Skeletal muscle cell (primary cell): ENCODE measurements around the gene PFN2.
"Not testable (repeated sequence)": the region's sequence is repeated elsewhere in the genome, so short reads cannot be mapped to it uniquely, and the experiment has no call there.

ENCODE experiments used
- DNase-seq: peaks from one replicate; pipeline ENCODE4 v3.0.0-alpha.2; 2010; ENCODE audit warnings: low read depth
- H3K4me3 ChIP-seq: 2 replicates; pipeline ENCODE4 v1.5.1; 2011; ENCODE audit warnings: low read depth, mild to moderate bottlenecking, control low read depth, low read length, moderate library complexity

The PFN2 gene

DNA sequence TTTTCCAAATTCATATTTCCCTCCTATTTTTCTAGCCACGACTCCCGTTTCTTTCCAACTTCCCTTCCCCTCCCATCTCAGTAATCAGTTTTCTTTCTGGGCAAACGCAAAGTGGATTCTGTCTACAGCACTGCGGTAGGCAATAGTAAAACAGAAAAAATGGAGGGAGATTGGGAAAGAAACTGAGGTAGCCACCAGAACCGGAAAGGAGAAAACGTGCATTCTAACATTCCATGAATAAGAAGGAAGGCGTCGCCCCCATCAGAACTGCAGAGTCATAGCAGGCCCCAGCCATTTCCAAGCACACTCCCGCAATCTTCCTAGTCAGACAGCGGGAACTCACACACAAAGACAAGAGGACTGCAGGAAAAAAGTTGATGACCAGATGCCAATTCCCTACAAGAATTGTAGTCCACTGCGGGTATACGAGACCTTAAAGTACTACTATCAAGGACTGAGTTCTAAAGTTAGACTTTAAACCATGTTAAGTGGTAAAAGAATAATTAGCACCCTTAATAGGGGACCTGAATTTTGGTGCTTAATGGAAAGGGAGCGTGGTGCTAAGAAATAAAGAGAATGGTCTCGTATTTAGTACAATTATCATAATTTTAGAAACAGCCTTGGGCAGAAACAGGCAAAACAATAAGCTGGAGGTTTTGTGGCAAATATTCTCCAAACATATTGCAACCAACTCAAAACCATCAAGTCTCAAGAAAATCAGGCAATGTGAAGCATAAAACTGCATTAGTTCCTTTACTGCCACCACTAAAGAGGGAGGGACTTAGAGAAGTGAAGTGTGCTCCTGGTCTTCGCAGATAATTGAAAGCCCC, 1.4 kb downstream of the PFN2 start:
- peak; percentile 66 for DNase-seq
- H3K4me3 ChIP-seq, result peak overlapping the region; percentile 90

DNA sequence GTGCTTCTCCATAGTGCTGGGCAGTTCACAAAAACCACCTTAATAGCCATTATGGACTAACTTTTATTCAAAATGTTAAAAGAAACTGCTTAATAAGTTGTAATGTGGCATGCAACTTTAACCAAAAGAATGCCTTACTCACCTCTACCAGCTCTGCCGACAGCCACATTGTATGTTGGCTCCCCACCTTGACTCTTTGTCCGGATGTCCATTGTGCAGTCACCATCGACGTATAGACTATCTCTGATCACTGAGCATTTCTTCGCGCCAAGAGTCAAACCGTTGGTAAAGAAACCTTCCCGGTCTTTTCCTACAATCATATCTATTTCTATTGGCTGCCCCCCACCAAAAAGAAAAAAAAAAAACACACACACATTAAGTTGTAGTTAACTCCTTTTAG, 2.5 kb downstream of the PFN2 start:
- DNase-seq, result no peak
- H3K4me3 ChIP-seq, result peak overlapping the region; percentile 90

DNA sequence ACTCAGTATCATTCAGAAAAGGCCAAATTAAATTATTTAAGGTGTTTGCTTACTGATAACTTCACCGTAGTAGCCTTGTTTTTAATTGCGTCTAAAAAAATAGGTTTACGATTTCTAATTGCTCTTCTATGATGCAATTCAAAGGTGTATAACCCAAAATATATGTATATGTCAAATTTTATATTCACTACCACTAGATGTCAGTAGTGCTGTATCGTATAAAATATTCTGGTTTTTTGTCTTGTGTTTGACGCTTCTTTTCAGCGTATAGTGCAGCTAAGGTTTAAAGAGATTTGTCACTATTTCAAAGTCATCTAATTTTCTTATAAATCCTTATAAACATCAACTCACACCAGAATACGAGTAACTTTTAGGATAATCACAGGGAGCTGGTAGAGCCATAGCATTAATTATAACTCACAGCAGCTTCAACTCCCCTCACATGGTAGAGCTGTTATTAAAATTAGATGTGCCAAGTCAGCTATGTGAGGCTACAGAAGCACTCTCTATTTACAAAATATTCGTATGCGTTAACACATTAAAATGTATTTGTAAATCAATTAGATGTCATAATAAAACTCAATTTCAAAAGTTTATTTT, 3.5 kb downstream of the PFN2 start:
- no peak for DNase-seq
- peak overlapping the region; percentile 90 for H3K4me3 ChIP-seq

DNA sequence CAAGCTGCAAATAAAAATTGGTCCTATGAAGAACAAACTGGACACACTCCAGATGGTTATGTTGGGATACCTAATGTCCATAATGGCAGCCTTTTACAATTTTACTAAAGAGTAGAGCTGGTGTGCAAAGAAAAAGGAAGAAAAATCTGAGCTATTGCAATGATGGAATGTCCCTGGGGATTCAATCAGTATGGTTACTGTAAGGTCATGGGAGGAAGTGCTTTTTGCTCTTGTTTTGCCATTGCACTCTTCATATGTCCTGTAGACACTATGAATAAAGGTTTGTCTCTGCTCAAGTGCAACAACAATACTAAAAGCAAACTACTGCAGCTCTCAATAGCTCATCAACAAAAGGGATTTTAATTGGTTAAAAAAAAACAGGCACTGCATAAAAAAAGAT, 5.4 kb downstream of the PFN2 start:
- H3K4me3 ChIP-seq, result no peak overlapping the region

DNA sequence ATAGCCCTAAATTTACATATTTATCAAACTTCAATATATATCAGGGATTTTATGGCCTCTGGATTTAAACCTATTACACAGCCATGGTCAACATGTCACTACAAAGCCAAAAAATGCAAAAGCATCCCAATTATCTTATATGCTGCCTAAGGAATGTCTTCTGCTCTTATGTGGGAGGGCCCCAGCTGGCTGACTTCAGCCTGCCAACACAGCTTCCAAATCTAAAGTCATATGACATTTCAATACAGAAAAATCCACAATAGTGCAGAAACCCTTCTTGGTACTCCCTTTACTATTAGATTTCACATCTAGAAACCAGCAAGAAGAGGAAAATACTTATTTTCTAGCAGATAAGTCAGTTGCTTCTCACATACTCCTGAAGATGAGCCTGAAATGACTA, 6.4 kb downstream of the PFN2 start:
- no peak overlapping the region for H3K4me3 ChIP-seq
- no peak for DNase-seq

More for the DNA sequence above, 5.4 kb downstream of the PFN2 start:
- no peak for DNase-seq

DNA sequence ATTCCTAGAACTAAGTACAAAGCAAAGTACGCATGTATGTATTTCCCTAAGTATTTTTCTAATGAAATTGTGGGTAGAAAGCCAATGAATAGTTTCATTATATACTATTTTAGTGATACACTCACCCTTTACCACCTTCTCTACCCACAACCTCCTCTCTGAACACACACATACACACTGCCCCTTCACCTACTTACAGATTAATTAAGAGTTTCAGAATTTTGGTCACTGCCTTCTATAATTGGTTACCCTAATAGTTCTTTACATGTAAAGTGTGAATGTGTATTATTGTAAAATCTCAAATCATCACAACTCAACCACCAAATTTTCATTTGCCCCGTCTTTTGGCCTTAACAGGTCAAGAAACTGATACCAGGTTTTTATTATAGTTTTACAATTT, 7.2 kb downstream of the PFN2 start:
- H3K4me3 ChIP-seq, result no peak overlapping the region
- no peak for DNase-seq

DNA sequence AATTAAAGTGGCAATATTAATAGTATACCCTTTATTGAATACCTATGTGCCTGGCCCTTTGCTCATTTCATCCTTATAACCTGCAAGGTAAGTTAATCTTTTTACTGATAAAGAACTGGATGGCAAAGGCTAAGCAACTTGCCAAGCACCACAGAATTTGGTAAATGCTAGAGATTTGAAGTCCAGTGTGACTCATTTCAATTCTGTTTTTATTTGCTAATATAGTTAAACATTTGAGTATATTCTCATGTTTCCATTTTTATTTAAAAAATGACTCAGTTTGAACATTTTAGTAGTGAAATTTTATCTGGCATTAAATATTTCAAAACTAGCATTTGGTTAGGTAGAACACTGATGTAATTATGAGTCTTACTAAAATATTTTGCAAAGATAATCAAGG, 11.3 kb downstream of the PFN2 start:
- no peak for DNase-seq

DNA sequence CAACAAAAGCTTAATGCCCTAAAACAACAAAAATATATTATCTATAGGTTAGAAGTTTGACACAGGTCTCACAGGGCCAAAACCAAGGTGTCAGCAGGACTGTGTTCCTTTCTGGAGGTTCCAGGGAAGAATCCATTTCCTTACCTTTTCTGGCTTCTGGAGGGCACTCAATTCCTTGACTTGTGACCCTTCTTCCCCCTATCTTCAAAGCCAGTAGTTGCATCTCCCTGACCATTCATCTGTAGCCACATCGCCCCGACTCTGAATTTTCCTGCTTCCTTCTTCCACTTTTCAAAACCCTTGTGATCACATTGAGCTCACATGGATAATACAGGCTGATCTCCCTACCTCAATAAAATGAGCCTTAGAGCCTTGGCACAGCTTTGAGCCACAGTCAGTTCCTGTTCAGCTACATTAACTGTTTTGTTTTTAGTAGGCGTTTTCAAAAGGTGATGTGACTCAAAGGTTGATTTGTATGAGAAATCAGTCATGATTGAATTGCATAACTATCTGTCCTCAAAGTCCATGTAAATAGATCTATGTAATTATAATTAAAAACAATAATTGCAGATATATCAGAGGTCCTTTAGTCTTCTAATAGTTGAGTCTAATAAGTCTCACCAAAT, 12.4 kb downstream of the PFN2 start:
- DNase-seq, result no peak
- H3K4me3 ChIP-seq, result no peak overlapping the region

More for the DNA sequence above, 11.3 kb downstream of the PFN2 start:
- H3K4me3 ChIP-seq, result no peak overlapping the region

DNA sequence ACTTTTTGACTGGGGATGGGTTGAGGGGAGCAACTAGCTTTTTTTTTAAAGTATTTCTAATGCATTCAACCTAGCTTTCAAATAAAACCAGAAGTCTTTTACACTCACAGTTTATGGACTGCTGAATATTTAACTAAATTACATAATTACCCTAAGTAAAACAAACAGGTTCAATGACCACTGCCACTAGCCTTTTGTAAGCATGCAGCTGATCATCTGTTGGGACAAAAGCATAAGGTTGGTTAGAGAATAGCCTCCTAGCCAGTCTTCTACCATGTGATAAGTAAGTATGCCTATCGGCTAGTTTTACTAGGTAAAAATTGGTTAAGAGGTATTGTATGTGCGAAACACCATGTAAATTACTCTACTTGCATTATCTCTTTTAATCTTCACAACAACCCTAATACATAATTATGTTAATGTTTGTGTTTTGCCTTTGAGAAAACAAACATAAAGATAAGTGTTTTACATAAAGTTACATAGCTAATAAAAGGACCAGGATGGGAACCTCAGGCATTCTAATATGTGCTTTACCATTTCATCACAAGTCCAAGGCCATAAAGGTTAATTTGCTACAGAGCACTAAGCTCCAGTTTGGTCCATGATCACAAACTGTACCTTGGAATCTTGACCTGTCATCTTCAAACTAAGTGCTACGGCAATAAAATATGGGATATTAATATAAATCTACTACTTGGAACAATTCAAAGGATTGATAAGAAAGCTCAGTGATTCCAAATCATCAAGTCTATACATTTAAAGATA, 13.2 kb downstream of the PFN2 start:
- H3K4me3 ChIP-seq, result no peak overlapping the region
- no peak for DNase-seq

DNA sequence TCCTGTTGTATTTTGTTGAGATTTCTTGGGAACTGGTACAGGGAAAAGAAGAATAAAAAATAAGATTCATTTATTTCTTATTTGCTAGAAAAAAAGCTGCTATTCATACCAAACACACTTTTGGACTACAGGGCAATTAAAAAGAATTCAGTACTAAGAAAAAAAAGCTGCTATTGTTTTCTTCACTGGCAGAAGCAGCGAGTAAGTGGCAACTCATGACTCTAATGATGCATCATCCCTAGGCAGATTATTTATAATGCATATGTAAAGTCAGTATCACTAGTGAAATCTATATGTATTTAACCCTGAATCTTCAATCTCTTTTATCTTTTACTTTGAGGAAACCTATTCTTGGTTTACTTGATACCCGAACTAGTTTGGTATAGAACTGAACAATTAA, 15.2 kb downstream of the PFN2 start:
- DNase-seq, result no peak
- H3K4me3 ChIP-seq, result no peak overlapping the region

DNA sequence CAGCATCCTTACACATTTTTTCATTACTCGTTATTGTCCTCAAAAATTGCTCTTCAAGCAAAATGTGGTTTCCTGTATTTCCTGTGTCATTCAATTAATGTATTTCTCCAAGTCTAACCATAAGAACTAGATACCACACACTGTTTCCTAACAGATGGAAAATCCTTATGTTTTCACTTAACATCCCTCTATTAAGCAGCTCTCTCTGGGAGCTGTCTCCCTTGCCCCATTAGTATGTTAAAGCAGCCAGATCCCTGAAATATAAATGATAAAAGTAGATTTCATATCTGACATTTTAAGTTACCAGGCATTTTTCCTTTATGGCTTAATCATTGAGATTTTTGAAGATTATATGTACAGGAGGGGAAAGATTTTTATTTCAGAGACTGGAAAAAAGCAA, 15.9 kb downstream of the PFN2 start:
- H3K4me3 ChIP-seq, result no peak overlapping the region
- no peak for DNase-seq

DNA sequence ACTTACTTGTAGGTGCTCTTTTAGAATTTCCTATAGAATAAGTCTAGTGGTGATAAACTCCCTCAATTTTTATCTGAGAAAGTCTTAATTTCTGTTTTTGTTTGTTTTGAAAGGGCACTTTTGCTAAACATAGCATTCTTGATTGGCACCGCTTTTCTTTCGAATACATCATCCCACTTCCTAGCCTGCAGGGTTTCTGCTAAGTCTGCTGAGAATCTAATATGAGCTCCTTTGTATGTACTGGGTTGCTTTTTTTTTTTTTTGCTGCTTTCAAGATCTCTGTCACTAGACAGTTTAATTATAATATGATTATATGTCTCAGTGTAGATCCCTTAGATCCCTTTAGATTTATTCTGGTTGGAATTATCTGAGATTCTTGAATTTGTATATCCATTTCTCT, 21.5 kb downstream of the PFN2 start:
- DNase-seq, result no peak
- H3K4me3 ChIP-seq, result no peak overlapping the region

DNA sequence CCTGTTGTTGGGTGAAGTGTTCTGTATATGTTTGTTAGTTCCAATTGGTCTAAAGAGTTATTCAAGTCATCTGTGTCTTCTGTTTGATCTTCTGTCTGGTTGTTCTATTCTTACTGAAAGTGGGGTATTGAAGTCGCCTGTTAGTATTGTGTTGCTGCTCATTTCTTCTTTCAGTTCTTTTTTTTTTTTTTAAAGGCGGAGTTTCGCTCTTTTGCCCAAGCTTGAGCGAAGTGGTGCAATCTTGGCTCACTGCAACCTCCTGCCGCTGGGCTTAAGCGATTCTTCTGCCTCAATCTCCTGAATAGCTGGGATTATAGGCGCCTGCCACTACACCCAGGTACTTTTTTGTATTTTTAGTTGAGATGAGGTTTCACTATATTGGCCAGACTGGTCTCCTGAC, 23.5 kb downstream of the PFN2 start:
- DNase-seq, result no peak
- H3K4me3 ChIP-seq, result no peak overlapping the region

DNA sequence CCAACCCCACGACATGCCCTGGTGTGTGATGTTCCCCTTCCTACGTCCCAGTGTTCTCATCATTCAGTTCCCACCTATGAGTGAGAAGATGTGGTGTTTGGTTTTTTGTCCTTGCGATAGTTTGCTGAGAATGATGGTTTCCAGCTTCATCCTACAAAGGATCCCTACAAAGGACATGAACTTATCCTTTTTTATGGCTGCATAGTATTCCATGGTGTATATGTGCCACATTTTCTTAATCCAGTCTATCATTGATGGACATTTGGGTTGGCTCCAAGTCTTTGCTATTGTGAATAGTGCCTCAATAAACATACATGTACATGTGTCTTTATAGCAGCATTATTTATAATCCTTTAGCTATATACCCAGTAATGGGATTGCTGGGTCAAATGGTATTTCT, 26.7 kb downstream of the PFN2 start:
- H3K4me3 ChIP-seq, DNase-seq: not testable (repeated sequence)

DNA sequence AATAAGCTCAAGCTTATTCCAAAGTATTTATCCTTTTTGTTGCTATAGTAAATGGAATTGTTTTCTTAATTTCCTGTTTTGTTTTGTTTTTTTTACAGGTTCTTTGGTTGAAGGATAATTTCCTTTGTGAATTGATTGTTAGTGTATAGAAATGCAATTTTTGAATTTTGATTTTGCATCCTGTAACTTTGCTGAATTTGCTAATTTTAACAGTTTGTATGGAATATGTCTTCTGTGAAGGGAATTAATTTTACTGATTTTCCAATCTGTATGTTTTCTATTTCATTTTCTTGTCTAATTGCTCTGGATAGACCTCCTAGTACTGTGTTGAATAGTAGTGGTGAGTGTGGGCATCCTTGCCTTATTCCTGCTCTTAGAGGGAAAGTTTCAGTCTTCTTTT, 28.3 kb downstream of the PFN2 start:
- no peak overlapping the region for H3K4me3 ChIP-seq
- DNase-seq, result no peak

DNA sequence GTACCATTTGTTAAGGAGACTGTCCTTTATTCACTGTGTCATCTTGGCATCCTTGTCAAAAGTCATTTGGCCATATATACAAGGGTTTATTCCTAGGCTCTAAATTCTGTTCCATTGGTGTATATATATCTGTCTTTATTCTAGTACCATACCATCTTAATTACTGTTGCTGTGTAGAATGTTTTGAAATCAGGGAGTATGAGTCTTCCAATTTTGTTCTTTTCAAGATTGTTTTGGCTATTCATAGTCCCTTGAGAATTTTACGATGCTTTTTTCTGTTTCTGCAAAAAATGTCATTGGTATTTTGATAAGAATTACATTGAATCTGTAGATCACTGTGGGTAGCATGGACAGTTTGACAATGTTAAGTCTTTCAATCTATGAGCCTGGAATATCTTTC, 28.7 kb downstream of the PFN2 start:
- no peak overlapping the region for H3K4me3 ChIP-seq
- DNase-seq, result no peak

DNA sequence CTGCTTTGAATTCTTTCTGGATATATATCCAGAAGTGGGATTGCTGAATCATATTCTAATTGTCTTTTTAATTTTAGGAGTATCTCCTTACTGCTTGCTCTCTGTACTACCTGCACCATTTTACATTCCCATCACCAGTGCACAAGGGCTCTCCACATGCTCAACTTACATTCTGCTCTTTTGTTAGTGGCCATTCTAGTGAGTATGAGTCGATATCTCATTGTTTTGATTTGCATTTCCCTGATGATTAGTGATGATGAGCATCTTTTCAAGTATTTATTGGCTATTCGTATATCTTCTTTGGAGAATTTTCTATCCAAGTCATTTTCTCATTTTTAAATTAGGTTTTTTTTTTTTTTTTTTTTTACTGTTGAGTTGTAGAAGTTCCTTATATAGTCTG, 29.5 kb downstream of the PFN2 start:
- DNase-seq, result no peak
- H3K4me3 ChIP-seq, result no peak overlapping the region

DNA sequence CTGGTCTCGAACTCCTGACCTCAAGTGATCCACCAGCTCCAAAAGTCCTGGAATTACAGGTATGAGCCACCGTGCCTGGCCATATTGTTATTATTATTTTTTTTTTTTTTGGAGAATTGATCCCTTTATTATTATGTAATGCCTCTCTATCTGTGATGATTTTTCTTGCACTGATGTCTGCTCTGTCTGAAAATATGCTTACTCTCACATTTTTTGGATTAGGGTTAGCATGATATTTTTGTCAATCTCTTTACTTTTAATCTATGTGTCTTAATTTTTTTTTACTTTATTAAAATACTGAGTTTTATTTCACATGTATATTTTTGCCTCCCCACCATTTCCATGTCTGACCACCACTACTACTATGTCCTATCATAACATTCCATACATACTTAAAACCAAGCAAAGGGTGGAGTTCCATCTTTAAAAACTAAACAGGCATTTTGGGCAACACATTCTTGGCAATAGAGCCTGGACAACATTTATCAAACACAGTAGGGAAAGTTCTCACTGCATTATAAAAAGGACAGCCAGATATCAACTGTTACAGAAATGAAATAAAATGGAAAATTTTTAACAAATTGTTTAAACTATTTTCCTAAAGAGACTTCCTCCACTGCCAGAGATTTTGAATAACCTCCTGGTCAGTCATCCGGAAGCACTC, 32.2 kb downstream of the PFN2 start:
- H3K4me3 ChIP-seq, DNase-seq: not testable (repeated sequence)

DNA sequence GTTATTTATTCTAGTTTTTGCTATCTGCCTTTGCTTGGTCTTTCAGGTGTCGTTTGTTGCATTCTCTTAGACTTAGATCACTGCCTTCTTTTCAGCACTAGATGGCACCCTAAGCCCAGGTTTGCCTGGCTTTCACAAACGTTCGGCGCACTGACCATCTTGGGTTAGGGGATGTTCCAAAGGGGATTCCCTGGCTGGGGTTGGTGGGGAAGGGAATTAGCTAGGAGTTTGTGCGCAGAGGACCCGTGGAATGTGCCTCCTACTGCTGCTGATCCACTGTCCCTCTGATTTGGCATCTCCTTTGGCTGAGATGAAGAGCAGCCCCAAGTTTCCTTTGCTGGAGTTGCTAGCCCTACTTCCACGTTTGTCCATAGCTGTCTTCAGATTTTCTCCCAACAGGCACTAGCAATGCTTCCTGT, 33.9 kb downstream of the PFN2 start:
- DNase-seq, result peak; percentile 11
- H3K4me3 ChIP-seq, result no peak overlapping the region

DNA sequence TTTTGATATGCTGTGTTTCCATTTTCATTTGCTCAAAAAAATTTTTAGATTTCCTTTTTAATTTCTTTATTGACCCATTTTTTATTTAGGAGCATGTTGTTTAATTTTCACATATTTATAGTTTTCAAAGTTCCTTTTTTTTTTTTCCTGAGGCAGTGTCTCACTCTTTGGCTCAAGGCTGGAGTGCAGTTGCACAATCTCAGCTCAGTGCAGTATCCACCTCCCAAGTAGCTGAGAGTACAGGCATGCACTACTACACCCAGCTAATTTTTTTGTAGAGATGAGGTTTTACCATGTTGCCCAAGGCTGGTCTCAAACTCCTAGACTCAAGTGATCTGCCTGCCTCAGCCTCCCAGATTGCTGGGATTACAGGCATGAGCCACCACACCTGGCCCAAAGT, 36.2 kb downstream of the PFN2 start:
- DNase-seq, result peak; percentile 70

More for the DNA sequence above, 36.2 kb downstream of the PFN2 start:
- no peak overlapping the region for H3K4me3 ChIP-seq
